ENCODE results near the gene PHLPP1.

- TF ChIP-seq CTCF (IDR thresholded peaks at IDR 0.05 in 2 of 3, conservative IDR thresholded peaks at IDR 0.05 in 1 of 3; ENCODE audit: insufficient read depth in 2 of 3, low read depth in 1 of 3, low read length in 3 of 3) (no peak), EP300 (IDR thresholded peaks at IDR 0.05; ENCODE audit: low read length) (no peak), IRF2 (CRISPR knock-in tag; IDR thresholded peaks at IDR 0.05) (no peak), TAF9B (IDR thresholded peaks at IDR 0.05; ENCODE audit: partially characterized antibody) (no peak), ZFP30 (CRISPR knock-in tag; IDR thresholded peaks at IDR 0.05; ENCODE audit: borderline replicate concordance) (no peak), C11orf30 (IDR thresholded peaks at IDR 0.05; ENCODE audit: low read depth) (no peak), HCFC1 (IDR thresholded peaks at IDR 0.05; ENCODE audit: low read depth, low read length) (no peak)
These were observed 221.7 kb downstream of the PHLPP1 start for GRCh38 chr18:62937065-62937464.
